Upper lobe of left lung (tissue), 6 donors: ENCODE data around the gene PIM3. TPM values are rescaled to one million over a fixed set of nuclear protein-coding genes. Genes with fewer than 3 reads are reported as not detected.
"Not testable (repeated sequence)": the region's sequence is repeated elsewhere in the genome, so short reads cannot be mapped to it uniquely, and the experiment has no call there.

Experiments
- ATAC-seq, 2 donors: fragments of 200-7000 bp; cut with Tn5 transposase; one replicate each; pipeline ENCODE4 v1.9.1; 2022; ENCODE audit warnings: mild to moderate bottlenecking in 2 of 2, moderate library complexity in 2 of 2; ENCODE audit not compliant: low FRiP score in 2 of 2
- DNase-seq, 2 donors: peaks; one replicate each; pipeline ENCODE4 v3.0.0-alpha.2; 2019 to 2020
- H3K27ac ChIP-seq, 4 donors: fragments of 200-600 bp; sonication (generic); one replicate each; pipeline ENCODE4 v1.5.1; 2016 to 2019
- H3K27me3 ChIP-seq, 4 donors: fragments of 200-600 bp; sonication (generic); one replicate each; pipeline ENCODE4 v1.5.1; 2017 to 2019
- H3K36me3 ChIP-seq, 4 donors: fragments of 200-600 bp; sonication (generic); one replicate each; pipeline ENCODE4 v1.5.1; 2016 to 2019
- H3K4me1 ChIP-seq, 4 donors: fragments of 200-600 bp; sonication (generic); one replicate each; pipeline ENCODE4 v1.5.1; 2018 to 2019
- H3K4me3 ChIP-seq, 4 donors: fragments of 200-600 bp; sonication (generic); one replicate each; pipeline ENCODE4 v1.5.1; 2017 to 2019; ENCODE audit warnings: mild to moderate bottlenecking in 2 of 4, moderate library complexity in 1 of 4
- H3K9me3 ChIP-seq, 4 donors: fragments of 200-600 bp; sonication (generic); one replicate each; pipeline ENCODE4 v1.5.1; 2018 to 2019
- EP300 ChIP-seq, 4 donors: sonication (generic); formaldehyde crosslinking; IDR thresholded peaks; one replicate each; pipeline ENCODE4 v1.5.1; 2017; ENCODE audit warnings: antibody characterized with exemption in 4 of 4, control low read depth in 2 of 4
- POLR2A ChIP-seq, 4 donors: fragments of 450-650 bp; IDR thresholded peaks; one replicate each; pipeline ENCODE4 v1.5.1; 2016 to 2017; ENCODE audit warnings: antibody characterized with exemption in 4 of 4, mild to moderate bottlenecking in 2 of 4
- POLR2AphosphoS5 ChIP-seq, 2 donors: sonication (generic); formaldehyde crosslinking; IDR thresholded peaks; one replicate each; pipeline ENCODE4 v1.5.1; 2017; ENCODE audit warnings: antibody characterized with exemption in 2 of 2
- WGBS, 2 donors: methylation state at CpG; one replicate each; pipeline ENCODE4 v1.1.5; 2017 to 2018; 5-methylcytosine and 5-hydroxymethylcytosine counted together
- total RNA-seq, 6 donors: library from RNA; depleted of rRNA in 4 of 6; stranded (reverse); fragments of >200 nt in 4 of 6; gene quantifications; one replicate each; pipeline versions ENCODE4 v1.1.0 to v1.2.1, GENCODE V29; 2016 to 2021
- TF ChIP-seq, protein P1 (sequence below), 6 experiments: fragments of 450-650 bp in 4 of 6; fragments of 200-600 bp in 2 of 6; sonication (generic) in 2 of 6; IDR thresholded peaks; one replicate each; pipeline ENCODE4 v1.5.1; 2016 to 2019; ENCODE audit warnings: antibody characterized with exemption in 6 of 6
- donor health status: DM: no; HTN: no; CAD: no; lungs with moderate emphysema.
- donor health status: DM: no; HTN: yes; CAD: no; lungs with severe emphysema.

The PIM3 gene
- total RNA-seq, 6 donors from 2014 or later = 131 to 246 (median 156) TPM

DNA sequence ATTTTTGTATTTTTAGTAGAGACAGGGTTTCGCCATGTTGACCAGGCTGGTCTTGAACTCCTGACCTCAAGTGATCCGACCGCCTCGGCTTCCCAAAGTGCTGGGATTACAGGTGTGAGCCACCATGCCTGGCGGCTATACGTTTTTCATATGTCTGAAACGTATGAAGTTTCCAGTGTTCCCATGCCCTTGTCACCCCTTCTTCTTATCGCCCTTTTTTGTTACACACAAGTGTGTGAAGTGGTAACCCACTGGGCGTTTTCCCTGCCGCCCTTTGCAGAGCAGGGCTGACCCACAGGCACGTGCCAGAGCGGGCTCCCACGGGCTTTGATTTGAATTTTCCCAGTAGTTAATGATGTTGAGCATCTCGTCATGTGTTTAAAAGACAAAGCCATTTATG is 17.0 kb downstream of the PIM3 start:
- H3K36me3 ChIP-seq = no peaks in the 10 kb centered on the region
- no peaks in the 10 kb centered on the region for H3K9me3 ChIP-seq
- H3K27me3 ChIP-seq = no peaks in the 10 kb centered on the region
- TF ChIP-seq POLR2AphosphoS5 (IDR thresholded peaks at IDR 0.05) (no peak), EP300 (IDR thresholded peaks at IDR 0.05) (no peak), POLR2A (IDR thresholded peaks at IDR 0.05) (no peak)
- TF ChIP-seq, protein P1, sequence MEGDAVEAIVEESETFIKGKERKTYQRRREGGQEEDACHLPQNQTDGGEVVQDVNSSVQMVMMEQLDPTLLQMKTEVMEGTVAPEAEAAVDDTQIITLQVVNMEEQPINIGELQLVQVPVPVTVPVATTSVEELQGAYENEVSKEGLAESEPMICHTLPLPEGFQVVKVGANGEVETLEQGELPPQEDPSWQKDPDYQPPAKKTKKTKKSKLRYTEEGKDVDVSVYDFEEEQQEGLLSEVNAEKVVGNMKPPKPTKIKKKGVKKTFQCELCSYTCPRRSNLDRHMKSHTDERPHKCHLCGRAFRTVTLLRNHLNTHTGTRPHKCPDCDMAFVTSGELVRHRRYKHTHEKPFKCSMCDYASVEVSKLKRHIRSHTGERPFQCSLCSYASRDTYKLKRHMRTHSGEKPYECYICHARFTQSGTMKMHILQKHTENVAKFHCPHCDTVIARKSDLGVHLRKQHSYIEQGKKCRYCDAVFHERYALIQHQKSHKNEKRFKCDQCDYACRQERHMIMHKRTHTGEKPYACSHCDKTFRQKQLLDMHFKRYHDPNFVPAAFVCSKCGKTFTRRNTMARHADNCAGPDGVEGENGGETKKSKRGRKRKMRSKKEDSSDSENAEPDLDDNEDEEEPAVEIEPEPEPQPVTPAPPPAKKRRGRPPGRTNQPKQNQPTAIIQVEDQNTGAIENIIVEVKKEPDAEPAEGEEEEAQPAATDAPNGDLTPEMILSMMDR (IDR thresholded peaks at IDR 0.05) = no peak
- H3K4me3 ChIP-seq = no peak overlapping the region
- 85 to 89% methylated on average over 14 of the region's 14 CpGs for WGBS, 2 donors
- no peak overlapping the region for H3K27ac ChIP-seq
- peak in 1 of 2 donors; percentile 22 for DNase-seq
- H3K4me1 ChIP-seq = peaks cover 0 to 7% (median under 1%) of the 10 kb centered on the region in 4 donors
- ATAC-seq = no peak

DNA sequence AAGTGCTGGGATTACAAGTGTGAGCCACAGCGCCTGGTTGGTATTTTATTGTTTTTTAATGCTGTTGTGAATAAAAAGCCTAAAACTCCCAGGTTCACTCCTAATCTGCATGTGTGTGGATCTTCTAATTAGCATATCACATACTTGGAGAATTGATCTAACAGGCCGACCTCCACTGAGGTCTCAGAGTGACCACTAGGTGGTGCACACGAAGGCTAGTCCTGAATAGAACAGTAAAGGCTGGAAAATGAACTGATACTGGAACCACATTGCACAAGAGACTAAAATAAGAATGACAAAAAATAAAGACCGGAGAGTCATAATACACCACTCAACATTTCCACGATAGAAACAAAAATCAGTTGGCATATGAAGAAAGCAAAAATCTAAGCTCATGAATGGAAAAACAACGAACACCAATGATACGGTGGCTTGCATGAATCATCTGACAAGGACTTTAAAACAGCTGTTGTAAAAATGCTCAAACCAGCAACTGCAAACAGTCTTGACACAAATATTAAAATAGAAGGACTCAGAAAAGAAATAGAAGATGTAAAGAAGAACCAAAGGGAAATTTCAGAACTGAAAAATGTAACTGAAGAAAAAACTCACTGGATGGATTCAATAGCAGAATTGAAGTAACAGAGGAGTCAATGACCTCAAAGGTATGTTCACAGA is 19.2 kb downstream of the PIM3 start:
- 51 to 57% methylated on average over 7 of the region's 7 CpGs for WGBS, 2 donors
- Histone ChIP-seq H3K27me3 (peaks cover 2 to 12% (median 10%) of the 10 kb centered on the region in 4 donors), H3K27ac (no peak overlapping the region), H3K36me3 (no peaks in the 10 kb centered on the region), H3K4me1 (peaks cover 9 to 22% (median 11%) of the 10 kb centered on the region in 4 donors), H3K4me3 (no peak overlapping the region), H3K9me3 (no peaks in the 10 kb centered on the region)
- TF ChIP-seq EP300 (IDR thresholded peaks at IDR 0.05) = no peak
- TF ChIP-seq, protein P1 (IDR thresholded peaks at IDR 0.05) = peak; percentile 59 to 74 (median 64)
- DNase-seq (peak in 1 of 2 donors; percentile 63), ATAC-seq (peak; percentile 74 to 80)

DNA sequence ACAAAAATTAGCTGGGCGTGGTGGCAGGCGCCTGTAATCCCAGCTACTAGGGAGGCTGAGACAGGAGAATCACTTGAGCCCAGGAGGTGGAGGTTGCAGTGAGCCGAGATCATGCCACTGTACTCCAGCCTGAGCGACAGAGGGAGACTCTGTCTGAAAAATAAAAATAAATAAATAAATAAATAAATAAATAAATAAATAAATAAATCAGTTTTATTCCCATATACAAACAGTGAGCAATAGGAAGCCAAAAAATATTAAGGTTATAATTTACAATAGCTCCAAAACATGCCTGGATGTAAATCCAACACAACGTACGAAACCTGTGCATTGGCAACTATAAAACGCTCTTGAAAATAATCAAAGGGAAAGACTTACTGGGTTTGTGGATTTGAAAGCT is 21.2 kb downstream of the PIM3 start:
- H3K36me3 ChIP-seq, H3K4me3 ChIP-seq, H3K27ac ChIP-seq, ATAC-seq, DNase-seq: not testable (repeated sequence)
- Histone ChIP-seq H3K9me3 (peaks cover 3 to 10% (median 7%) of the 10 kb centered on the region in 4 donors), H3K4me1 (peaks cover 9 to 15% (median 11%) of the 10 kb centered on the region in 4 donors), H3K27me3 (peaks cover 2 to 12% (median 10%) of the 10 kb centered on the region in 4 donors)
- WGBS, 2 donors = 95 to 97% methylated on average over 7 of the region's 7 CpGs

DNA sequence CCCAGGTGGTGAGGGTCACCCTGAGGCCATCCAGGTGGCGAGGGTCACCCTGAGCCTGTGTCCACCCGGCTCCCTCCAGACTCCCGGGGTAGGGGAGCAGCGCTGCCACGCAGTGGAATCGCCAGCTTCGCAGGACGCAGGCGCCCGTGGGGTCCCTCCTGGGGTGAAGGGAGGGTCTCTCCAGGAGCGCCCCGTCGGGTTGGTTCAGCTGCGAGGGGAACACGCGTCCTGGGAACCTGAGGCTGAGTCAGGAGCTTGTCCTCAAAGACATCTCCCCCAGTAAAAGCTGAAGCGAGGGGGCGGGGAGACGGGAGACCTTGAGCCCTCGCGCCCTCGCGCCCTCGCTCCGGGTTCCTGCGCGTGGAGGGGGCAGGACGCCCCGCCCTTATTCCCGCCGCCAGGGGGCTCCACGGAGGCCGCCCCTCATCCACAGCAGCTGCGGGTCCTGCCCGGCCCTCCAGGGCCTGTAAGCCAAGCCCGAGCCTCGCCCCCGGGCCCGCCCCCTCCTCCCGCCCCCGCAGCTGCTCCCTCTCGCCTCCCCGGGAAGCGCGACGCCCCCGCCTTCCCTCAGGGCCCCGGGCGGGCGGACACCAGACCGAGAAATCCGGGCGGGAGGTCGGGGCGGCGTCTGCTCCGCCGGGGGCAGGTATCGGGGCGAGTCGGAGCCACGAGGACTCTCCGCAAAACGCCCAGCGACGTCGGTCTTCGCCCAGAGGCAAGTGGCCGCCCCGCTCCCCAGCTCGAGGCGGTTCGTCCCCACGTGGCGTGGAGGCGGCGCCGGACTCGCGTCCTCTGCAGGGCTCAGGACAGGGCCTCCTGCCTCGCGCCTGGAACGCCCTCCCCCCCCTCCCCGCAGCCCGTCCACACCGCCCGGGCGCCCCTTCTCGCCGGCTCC is 22.8 kb downstream of the PIM3 start:
- peaks cover 2 to 12% (median 10%) of the 10 kb centered on the region in 4 donors for H3K27me3 ChIP-seq
- 13 to 18% methylated on average over 10 to 55 of the region's 90 CpGs for WGBS, 2 donors
- ATAC-seq (peak; percentile 49 to 66), DNase-seq (peak in 1 of 2 donors; percentile 88)
- peak overlapping the region in 3 of 4 donors; percentile 27 to 41 (median 40) for H3K4me3 ChIP-seq
- H3K27ac ChIP-seq = no peak overlapping the region
- TF ChIP-seq POLR2AphosphoS5 (IDR thresholded peaks at IDR 0.05) (no peak), EP300 (IDR thresholded peaks at IDR 0.05) (no peak), POLR2A (IDR thresholded peaks at IDR 0.05) (no peak)
- TF ChIP-seq, protein P1 (IDR thresholded peaks at IDR 0.05) = peak in 5 of 6 experiments; percentile 37 to 51 (median 48)
- H3K36me3 ChIP-seq = no peaks in the 10 kb centered on the region
- H3K9me3 ChIP-seq = peaks cover 3 to 10% (median 7%) of the 10 kb centered on the region in 4 donors
- H3K4me1 ChIP-seq = peaks cover 9 to 15% (median 11%) of the 10 kb centered on the region in 4 donors

DNA sequence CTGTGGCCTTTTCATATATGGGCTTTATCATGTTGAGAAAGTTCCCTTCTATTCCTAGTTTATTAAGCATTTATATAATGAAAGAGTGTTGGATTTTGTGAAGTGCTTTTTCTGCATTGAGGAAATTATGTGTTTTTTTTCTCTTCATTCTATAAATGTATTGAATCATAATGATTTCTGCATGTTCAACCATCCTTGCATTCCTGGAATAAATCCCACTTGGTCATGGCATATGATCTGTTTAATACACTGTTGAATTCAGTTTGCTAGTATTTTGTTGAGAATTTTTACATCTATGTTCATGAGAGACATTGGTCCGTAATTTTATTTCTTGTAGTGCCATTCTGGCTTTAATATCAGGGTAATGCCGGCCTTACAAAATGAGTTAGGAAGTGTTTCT is 25.8 kb downstream of the PIM3 start:
- DNase-seq = no peak
- H3K4me1 ChIP-seq = peaks cover 9 to 15% (median 11%) of the 10 kb centered on the region in 4 donors
- TF ChIP-seq, protein P1 (IDR thresholded peaks at IDR 0.05) = no peak
- no peak for TF ChIP-seq POLR2A (IDR thresholded peaks at IDR 0.05)
- peaks cover 3 to 19% (median 7%) of the 10 kb centered on the region in 4 donors for H3K9me3 ChIP-seq
- H3K27ac ChIP-seq = no peak overlapping the region
- H3K36me3 ChIP-seq = no peaks in the 10 kb centered on the region
- no peak for ATAC-seq
- peaks cover 2 to 12% (median 10%) of the 10 kb centered on the region in 4 donors for H3K27me3 ChIP-seq
- no peak overlapping the region for H3K4me3 ChIP-seq
- WGBS, 2 donors = 75 to 97% methylated on average over 2 of the region's 2 CpGs

DNA sequence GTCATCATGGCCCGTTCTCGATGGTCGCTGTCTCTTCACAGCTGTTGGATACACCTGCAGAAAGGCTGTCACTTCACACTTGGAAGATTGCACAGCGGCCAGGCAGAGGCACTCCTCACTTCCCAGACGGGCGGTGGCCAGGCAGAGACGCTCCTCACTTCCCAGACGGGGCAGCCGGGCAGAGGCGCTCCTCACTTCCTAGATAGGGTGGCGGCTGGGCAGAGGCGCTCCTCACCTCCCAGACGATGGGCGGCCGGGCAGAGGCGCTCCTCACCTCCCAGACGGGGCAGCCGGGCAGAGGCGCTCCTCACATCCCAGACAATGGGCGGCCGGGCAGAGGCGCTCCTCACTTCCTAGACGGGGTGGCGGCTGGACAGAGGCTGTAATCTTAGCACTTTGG is 29.3 kb downstream of the PIM3 start:
- H3K27ac ChIP-seq, ATAC-seq, H3K4me3 ChIP-seq, H3K27me3 ChIP-seq, H3K4me1 ChIP-seq, H3K36me3 ChIP-seq: not testable (repeated sequence)
- 93 to 94% methylated on average over 13 to 23 of the region's 24 CpGs for WGBS, 2 donors
- peak in 1 of 2 donors; percentile 66 for DNase-seq
- peaks cover 3 to 19% (median 7%) of the 10 kb centered on the region in 4 donors for H3K9me3 ChIP-seq
